ENCODE results near the gene CTSE. TPM values are rescaled to one million over a fixed set of nuclear protein-coding genes. Genes with fewer than 3 reads are reported as not detected.

Gene CTSE
- total RNA-seq, 1 donor from 2014 or later, result not detected

GRCh38 chr1:205980237-205980870 lies 43.3 kb downstream of the CTSE start:
- Mint-ChIP-seq H3K4me1 (ENCODE audit: unreplicated experiment) (no peaks in the 10 kb centered on the region), H3K27me3 (ENCODE audit: unreplicated experiment) (no peaks in the 10 kb centered on the region), H3K36me3 (ENCODE audit: unreplicated experiment) (no peaks in the 10 kb centered on the region), H3K4me3 (ENCODE audit: unreplicated experiment) (no peak overlapping the region), H3K27ac (ENCODE audit: unreplicated experiment) (no peak overlapping the region), H3K9me3 (ENCODE audit: unreplicated experiment) (no peaks in the 10 kb centered on the region)
- no peak for TF ChIP-seq CTCF (IDR thresholded peaks at IDR 0.05)
- no peak for DNase-seq (ENCODE audit: extremely low spot score, unreplicated experiment)

GRCh38 chr1:205979301-205979700 lies 44.4 kb downstream of the CTSE start:
- no peak for TF ChIP-seq CTCF (IDR thresholded peaks at IDR 0.05)
- H3K27me3 Mint-ChIP-seq (ENCODE audit: unreplicated experiment), result no peaks in the 10 kb centered on the region
- no peak for DNase-seq (ENCODE audit: extremely low spot score, unreplicated experiment)
- no peak overlapping the region for H3K27ac Mint-ChIP-seq (ENCODE audit: unreplicated experiment)
- no peaks in the 10 kb centered on the region for H3K9me3 Mint-ChIP-seq (ENCODE audit: unreplicated experiment)
- H3K4me3 Mint-ChIP-seq (ENCODE audit: unreplicated experiment), result no peak overlapping the region
- H3K4me1 Mint-ChIP-seq (ENCODE audit: unreplicated experiment), result no peaks in the 10 kb centered on the region
- H3K36me3 Mint-ChIP-seq (ENCODE audit: unreplicated experiment), result no peaks in the 10 kb centered on the region

- Mint-ChIP-seq H3K27me3 (ENCODE audit: unreplicated experiment) (no peaks in the 10 kb centered on the region), H3K4me3 (ENCODE audit: unreplicated experiment) (no peak overlapping the region), H3K36me3 (ENCODE audit: unreplicated experiment) (no peaks in the 10 kb centered on the region), H3K4me1 (ENCODE audit: unreplicated experiment) (no peaks in the 10 kb centered on the region), H3K27ac (ENCODE audit: unreplicated experiment) (no peak overlapping the region), H3K9me3 (ENCODE audit: unreplicated experiment) (no peaks in the 10 kb centered on the region)
- TF ChIP-seq CTCF (IDR thresholded peaks at IDR 0.05), result no peak
- no peak for DNase-seq (ENCODE audit: extremely low spot score, unreplicated experiment)
These were observed 45.0 kb downstream of the CTSE start for GRCh38 chr1:205978676-205979075.

- no peaks in the 10 kb centered on the region for H3K9me3 Mint-ChIP-seq (ENCODE audit: unreplicated experiment)
- H3K27me3 Mint-ChIP-seq (ENCODE audit: unreplicated experiment), result no peaks in the 10 kb centered on the region
- no peak for DNase-seq (ENCODE audit: extremely low spot score, unreplicated experiment)
- peak; percentile 97 for TF ChIP-seq CTCF (IDR thresholded peaks at IDR 0.05)
- no peaks in the 10 kb centered on the region for H3K36me3 Mint-ChIP-seq (ENCODE audit: unreplicated experiment)
- no peaks in the 10 kb centered on the region for H3K4me1 Mint-ChIP-seq (ENCODE audit: unreplicated experiment)
- H3K27ac Mint-ChIP-seq (ENCODE audit: unreplicated experiment), result no peak overlapping the region
- no peak overlapping the region for H3K4me3 Mint-ChIP-seq (ENCODE audit: unreplicated experiment)
These were observed 46.2 kb downstream of the CTSE start for GRCh38 chr1:205977402-205978014.

GRCh38 chr1:205976708-205977401 lies 46.8 kb downstream of the CTSE start:
- Mint-ChIP-seq H3K4me1 (ENCODE audit: unreplicated experiment) (no peaks in the 10 kb centered on the region), H3K9me3 (ENCODE audit: unreplicated experiment) (no peaks in the 10 kb centered on the region), H3K27me3 (ENCODE audit: unreplicated experiment) (no peaks in the 10 kb centered on the region), H3K27ac (ENCODE audit: unreplicated experiment) (no peak overlapping the region), H3K4me3 (ENCODE audit: unreplicated experiment) (no peak overlapping the region), H3K36me3 (ENCODE audit: unreplicated experiment) (no peaks in the 10 kb centered on the region)
- TF ChIP-seq CTCF (IDR thresholded peaks at IDR 0.05), result no peak
- DNase-seq (ENCODE audit: extremely low spot score, unreplicated experiment), result no peak

All from osteocyte (in vitro differentiated cells).